NCI-H748 (cell line): Measurements from ENCODE around the gene HOXD12.
A peak's percentile ranks its signal among the peaks of the same experiment; 100 is the strongest.

ENCODE experiments used
- DNase-seq: peaks from one replicate; lab custom pipeline; 2025; ENCODE audit not compliant: unreplicated experiment; lab: John Stamatoyannopoulos, UW

HOXD12 gene

DNA sequence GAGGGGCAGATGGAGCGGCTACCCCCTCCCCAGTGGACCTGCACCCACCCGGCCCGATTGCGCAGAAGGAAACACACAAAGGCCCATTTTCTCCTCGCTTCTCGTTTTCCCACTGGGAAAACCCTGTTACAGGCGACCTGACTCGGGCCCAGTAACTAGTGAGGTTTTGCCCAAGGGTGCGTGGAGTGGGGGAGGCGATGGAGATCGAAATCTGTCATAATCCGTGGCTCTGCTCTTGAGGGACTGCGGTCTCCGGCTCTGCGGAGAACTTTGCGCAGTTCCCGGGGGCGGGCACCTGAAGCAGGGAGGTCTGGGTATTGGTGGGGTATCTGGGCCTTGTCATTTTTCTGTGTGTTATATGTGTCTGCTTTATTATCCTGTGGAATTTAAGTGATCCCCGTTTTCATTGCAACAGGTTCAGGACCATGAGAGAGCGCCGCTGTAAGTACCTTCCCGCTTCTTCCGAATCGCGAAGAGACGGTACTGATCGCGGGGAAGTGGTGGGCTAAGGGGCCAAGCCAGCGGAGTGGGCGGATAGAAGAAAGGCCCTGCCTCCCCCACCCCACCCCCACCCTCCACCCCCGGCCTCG, 47.7 kb downstream of the HOXD12 start:
- no peak for DNase-seq

DNA sequence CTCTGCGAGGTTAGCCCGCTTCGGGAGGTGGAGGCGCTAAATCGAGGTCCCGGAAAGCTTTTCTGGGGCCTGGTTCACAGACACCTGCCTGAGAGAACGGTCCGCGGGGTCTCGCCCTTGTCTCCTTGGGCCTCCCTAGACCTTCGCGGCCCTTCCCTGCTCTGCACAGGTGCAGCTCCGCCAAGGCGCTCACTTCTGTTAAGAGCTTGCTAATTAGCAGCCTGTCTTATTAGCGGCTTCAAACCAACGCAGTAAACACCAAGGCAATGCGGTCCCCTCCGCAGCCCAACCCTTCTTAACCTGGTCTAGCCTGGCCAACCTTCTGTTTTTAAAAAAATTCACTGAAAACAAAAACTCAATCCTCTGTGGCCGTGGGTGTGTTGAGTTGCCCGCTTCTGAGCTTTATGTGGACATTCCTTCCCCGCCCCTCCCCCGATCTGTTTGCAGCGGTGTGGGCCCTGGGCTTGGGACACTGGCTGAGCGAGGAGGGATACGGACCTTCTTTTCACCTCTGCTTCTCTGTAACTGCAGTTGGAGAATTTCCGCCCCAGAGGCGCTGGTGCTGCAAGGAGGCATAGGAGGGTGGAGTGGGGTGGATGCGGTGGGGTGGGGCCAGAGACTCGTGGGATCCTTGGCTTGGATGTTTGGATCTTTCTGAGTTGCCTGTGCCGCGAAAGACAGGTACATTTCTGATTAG, 48.4 kb downstream of the HOXD12 start:
- peak; percentile 40 for DNase-seq

DNA sequence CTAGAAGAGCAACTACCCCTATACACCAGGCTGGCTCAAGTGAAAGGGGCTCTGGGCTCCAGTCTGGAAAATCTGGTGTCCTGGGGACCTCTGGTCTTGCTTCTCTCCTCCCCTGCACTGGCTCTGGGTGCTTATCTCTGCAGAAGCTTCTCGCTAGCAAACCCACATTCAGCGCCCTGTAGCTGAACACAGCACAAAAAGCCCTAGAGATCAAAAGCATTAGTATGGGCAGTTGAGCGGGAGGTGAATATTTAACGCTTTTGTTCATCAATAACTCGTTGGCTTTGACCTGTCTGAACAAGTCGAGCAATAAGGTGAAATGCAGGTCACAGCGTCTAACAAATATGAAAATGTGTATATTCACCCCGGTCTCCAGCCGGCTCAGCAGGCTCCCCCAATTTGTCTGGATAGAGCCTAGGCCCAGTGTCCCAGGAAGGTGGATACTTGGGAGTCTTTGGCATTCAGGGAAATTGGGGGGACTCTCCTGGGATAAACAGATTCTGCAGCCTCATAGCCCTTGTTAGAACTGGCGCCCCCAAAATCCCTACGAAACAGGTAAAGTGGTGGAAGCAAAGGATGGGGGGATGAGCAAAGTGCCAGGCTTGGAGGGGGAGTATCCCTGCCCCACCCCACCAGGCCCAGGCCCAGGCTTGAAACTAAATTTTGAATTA, 49.3 kb downstream of the HOXD12 start:
- no peak for DNase-seq

DNA sequence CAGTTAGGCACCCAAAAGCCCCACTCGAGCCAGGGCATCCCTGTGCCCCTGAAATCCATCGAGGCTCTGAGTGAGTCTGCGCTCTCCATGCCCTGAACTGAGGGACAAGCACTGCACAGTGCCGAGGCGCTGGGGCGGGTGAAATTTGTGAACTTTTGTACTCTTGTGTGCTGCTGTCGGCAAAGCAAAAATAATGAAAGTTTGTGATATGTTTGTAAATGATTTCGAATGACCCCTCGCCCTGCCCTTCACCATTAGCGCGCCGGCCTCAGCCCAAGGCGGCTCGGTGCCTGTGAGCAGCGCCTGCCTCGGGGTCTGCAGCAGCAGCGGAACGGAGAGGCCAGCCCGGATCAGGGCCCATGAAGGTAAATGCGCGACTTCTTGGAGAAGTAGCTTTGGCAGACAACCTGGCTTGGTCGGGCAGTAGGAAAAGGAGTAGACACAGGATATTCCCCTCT, 49.9 kb downstream of the HOXD12 start:
- no peak for DNase-seq

DNA sequence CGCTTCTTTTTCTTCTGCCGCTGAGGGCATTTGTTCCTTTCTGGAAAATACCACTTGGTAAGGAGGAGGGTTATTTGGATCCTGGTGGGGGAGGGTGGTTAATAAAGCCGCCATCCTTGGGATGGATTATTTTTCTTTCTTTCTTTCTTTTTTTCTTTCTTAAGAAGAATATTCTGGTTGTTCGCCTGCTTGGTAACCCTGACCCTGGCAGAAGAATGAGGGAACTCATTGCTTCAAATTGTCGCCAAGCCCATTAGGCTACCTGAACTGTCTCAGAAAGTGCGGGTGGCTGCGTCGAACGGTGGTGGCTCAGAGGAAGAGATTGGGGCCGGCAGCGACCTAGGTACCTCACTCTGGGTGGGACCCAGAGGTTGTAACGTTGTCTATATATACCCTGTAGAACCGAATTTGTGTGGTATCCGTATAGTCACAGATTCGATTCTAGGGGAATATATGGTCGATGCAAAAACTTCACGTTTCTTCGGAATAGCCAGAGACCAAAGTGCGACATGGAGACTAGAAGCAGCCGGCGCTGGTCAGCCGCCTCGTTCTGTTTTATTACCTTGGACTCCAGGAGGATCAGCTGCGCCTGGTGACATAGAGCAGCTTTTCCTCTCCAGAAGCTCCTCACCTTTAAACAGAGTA, 50.5 kb downstream of the HOXD12 start:
- no peak for DNase-seq

DNA sequence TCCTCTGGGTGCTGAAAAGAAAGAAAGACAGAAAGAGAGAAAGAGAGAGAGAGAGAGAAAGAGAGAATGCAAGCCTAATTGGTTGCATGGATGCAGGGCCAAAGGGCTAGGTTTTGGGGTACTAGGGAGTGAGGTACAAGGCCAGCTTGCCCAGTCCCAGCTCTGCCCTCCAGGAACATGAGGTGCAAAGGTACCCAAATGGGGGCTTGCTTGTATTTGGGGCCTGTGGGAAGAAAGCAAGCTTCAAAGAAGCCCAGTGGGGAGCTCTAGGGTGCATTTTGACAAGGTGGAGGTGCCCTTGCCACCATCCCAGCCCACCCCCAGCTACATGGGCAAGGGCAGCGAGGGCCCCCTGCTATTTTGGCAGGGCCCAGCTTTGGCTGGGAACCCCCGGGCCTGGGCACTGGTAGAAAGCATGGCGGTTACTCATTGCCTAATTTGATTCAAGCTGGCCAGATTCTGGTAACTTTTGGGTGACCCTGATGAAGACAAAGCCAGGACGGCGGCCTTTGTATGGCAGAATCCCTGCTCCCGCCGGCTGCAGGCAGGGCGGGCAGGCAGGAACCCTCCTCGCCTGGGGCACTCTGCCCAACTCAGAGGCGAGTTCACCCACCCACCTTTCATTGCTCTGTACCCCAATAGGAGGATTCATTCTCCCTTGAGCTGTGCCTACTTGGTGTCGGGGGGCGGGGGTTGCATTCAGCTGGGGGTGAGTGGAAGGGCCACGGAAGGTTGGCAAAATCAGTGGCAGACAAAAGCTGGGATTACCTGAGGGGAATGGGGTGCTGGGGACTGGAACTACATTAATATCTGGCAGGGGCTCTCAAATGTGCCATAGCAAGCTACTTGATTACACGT, 51.2 kb downstream of the HOXD12 start:
- no peak for DNase-seq

DNA sequence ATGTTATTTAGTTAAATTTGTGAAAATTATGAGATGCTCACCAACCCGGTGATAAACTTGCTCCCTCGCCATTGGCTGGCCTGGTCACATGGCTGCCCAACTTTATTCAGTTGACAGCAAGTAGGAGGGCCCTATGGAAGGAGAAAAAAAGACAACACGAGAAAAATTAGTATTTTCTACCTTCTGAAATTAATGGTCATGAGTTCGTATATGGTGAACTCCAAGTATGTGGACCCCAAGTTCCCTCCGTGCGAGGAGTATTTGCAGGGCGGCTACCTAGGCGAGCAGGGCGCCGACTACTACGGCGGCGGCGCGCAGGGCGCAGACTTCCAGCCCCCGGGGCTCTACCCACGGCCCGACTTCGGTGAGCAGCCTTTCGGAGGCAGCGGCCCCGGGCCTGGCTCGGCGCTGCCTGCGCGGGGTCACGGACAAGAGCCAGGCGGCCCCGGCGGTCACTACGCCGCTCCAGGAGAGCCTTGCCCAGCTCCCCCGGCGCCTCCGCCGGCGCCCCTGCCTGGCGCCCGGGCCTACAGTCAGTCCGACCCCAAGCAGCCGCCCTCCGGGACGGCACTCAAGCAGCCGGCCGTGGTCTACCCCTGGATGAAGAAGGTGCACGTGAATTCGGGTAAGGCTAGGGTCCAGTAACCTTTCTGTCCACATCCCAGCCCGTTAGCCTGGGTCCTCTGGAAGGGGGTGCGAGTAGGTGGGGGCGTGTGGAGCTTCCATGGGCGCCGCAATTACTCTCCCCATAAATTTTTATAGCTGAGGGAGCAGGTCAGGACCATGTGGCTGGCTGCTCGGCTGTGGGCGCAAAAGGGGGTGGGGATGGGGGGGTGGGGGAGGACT, 52.1 kb downstream of the HOXD12 start, which contains the start of gene HOXD4:
TSS of gene HOXD4 (plus strand) at position 109 of the 846 bp plus-strand sequence. CDS start at position 193, 84 bp downstream.
- DNase-seq = no peak
